PFSK-1 (cell line): ENCODE results near the gene PXN.

Experiments
- POLR2AphosphoS5 ChIP-seq: IDR thresholded peaks from 2 replicates; pipeline ENCODE4 v1.6.1; 2012; ENCODE audit warnings: low read depth, mild to moderate bottlenecking, control low read depth, low read length, moderate library complexity
- REST ChIP-seq, 2 experiments: IDR thresholded peaks; 2 replicates each; pipeline versions ENCODE4 v1.6.1 to v1.8.0; 2011 to 2012; ENCODE audit warnings: low read depth in 2 of 2, low read length in 2 of 2, control low read depth in 1 of 2, inconsistent platforms in 1 of 2, mild to moderate bottlenecking in 1 of 2, moderate library complexity in 1 of 2; ENCODE audit not compliant: insufficient read depth in 1 of 2
- SIN3A ChIP-seq: IDR thresholded peaks from 2 replicates; pipeline ENCODE4 v1.6.1; 2012; ENCODE audit warnings: mild to moderate bottlenecking, low read length, moderate library complexity, borderline replicate concordance; ENCODE audit not compliant: insufficient read depth
- TAF1 ChIP-seq: IDR thresholded peaks from 2 replicates; pipeline ENCODE4 v1.6.1; 2012; ENCODE audit warnings: low read length, control low read depth, borderline replicate concordance; ENCODE audit not compliant: insufficient read depth

DNA sequence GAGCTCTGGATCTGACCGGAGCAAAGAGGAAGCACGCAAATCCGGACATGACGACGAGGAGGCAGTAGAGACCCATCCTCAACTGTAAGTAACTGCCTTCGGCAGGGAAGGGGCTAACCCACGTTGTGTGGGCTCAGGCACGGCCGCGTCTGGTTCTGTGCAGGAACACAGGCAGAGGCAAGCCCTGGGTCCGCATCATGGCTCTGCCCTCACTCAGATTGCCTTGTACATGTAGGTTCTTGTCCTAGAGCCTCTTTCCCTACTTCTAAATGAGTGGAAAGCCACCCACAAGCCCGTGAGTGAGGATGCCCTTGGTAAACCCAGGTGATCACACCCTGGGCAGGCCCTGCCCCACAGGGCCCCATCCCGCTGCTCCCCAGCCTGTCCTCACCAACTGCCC lies 55.7 kb downstream of the PXN start:
- TF ChIP-seq POLR2AphosphoS5 (no peak), REST (IDR thresholded peaks at IDR 0.05; ENCODE audit: insufficient read depth in 1 of 2, low read depth in 2 of 2, low read length in 2 of 2) (no peak), TAF1 (no peak), SIN3A (no peak)
